Omental fat pad (tissue), 4 donors: ENCODE data around the gene SLC11A1. TPM values are rescaled to one million over a fixed set of nuclear protein-coding genes. Genes with fewer than 3 reads are reported as not detected.

Experiments
- ATAC-seq: fragments of 150-250 bp; one replicate; pipeline ENCODE4 v1.9.1; 2016; ENCODE audit warnings: mild to moderate bottlenecking, moderate library complexity; ENCODE audit not compliant: low FRiP score
- DNase-seq: peaks from one replicate; pipeline ENCODE4 v3.0.0-alpha.2; 2019; ENCODE audit warnings: low spot score
- total RNA-seq, 4 donors: library from RNA; depleted of rRNA; stranded (reverse); fragments of >200 nt; gene quantifications; one replicate each; pipeline ENCODE4 v1.1.0, GENCODE V29; 2016
- TF ChIP-seq, protein P1 (sequence below), 3 donors: fragments of 450-650 bp; IDR thresholded peaks; one replicate each; pipeline ENCODE4 v1.5.1; 2016 to 2017; ENCODE audit warnings: antibody characterized with exemption in 3 of 3, mild to moderate bottlenecking in 3 of 3, moderate library complexity in 2 of 3

The SLC11A1 gene
- total RNA-seq, 4 donors from 2014 or later, result 40.0 to 218 (median 127) TPM

DNA sequence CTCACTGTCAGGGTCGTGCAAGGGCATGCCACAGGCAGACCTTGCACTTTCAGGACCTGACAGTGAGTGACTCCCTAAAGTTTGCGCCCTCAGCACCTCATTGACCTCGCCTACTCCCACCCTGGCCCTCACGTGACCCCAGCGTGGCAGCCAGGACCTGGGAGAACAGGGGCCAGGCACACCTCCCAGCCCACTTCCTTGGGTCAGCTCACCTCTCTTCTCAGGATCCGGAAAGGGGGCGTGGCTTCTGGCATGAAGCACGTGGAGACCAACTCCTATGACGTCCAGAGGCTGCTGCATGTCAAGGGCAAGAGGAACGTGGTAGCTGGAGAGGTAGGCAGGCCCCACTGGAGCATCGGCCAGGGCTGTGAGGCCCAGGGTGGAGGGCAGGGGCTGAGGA is 45.7 kb downstream of the SLC11A1 start:
- ATAC-seq (no peak), DNase-seq (no peak)
- TF ChIP-seq, protein P1, sequence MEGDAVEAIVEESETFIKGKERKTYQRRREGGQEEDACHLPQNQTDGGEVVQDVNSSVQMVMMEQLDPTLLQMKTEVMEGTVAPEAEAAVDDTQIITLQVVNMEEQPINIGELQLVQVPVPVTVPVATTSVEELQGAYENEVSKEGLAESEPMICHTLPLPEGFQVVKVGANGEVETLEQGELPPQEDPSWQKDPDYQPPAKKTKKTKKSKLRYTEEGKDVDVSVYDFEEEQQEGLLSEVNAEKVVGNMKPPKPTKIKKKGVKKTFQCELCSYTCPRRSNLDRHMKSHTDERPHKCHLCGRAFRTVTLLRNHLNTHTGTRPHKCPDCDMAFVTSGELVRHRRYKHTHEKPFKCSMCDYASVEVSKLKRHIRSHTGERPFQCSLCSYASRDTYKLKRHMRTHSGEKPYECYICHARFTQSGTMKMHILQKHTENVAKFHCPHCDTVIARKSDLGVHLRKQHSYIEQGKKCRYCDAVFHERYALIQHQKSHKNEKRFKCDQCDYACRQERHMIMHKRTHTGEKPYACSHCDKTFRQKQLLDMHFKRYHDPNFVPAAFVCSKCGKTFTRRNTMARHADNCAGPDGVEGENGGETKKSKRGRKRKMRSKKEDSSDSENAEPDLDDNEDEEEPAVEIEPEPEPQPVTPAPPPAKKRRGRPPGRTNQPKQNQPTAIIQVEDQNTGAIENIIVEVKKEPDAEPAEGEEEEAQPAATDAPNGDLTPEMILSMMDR (IDR thresholded peaks at IDR 0.05), result no peak

GRCh38 chr2:218428846-218429558 is 46.9 kb downstream of the SLC11A1 start:
- no peak for ATAC-seq

DNA sequence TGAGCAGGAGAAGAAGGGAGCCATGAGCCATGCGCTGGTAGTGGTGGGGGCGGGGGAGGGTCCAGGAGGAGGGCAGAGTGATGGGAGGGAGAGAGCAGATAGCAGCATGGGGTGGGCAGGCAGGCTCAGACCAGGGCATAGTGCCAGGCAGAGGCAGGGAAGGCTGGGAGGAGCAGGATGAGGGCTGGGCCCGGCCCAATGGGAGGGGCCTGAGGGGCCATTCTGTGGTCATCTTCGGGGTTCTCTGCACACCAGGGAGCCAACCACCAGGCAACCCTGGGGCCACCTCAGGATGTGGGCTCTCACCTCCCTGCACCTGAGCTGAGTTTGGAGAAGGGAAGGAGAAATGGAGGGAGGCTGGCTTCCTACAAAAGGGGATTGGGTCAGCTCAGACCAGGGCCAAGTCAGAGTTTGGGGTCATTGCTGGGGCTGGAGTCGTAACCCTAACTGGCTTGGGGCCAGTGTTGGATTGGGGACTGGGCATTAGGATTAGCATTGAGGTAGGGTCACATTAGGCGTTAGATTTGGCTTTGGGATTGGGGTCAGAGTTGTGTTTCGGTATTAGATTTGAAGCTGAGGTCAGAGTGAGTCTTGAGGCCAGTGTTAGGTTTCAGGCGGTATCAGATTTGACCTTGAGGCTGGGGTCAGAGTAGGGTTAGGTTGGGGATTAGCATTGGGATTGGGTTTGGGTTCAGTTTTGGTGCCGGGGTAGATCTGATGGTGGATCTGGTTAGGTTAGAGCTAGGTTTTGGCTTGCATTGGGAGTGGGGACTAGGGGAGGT is 48.0 kb downstream of the SLC11A1 start:
- no peak for ATAC-seq
- DNase-seq, result no peak

More at GRCh38 chr2:218428846-218429558, 46.9 kb downstream of the SLC11A1 start:
- DNase-seq, result no peak
- TF ChIP-seq, protein P1 (IDR thresholded peaks at IDR 0.05), result no peak

GRCh38 chr2:218430721-218431120 is 48.6 kb downstream of the SLC11A1 start:
- no peak for DNase-seq

More for the DNA sequence above, 48.0 kb downstream of the SLC11A1 start:
- TF ChIP-seq, protein P1 (IDR thresholded peaks at IDR 0.05), result no peak

DNA sequence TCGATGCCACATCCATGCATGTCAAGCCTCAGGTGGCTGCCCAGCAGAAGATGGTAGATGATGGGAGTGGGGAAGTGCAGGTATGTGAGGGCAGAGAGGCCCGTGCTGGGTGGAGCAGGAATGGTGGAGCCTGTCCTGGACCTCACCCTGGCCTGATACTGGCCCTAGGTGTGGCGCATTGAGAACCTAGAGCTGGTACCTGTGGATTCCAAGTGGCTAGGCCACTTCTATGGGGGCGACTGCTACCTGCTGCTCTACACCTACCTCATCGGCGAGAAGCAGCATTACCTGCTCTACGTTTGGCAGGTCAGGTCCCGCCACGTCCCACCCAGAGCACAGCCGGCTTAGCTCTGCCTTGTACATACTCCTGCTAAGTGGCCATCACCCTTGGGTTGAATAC is 49.8 kb downstream of the SLC11A1 start:
- DNase-seq (no peak), ATAC-seq (no peak)
- TF ChIP-seq, protein P1 (IDR thresholded peaks at IDR 0.05), result no peak

More at GRCh38 chr2:218430721-218431120, 48.6 kb downstream of the SLC11A1 start:
- TF ChIP-seq, protein P1 (IDR thresholded peaks at IDR 0.05), result no peak
- no peak for ATAC-seq

- DNase-seq, result no peak
- TF ChIP-seq, protein P1 (IDR thresholded peaks at IDR 0.05), result no peak
- no peak for ATAC-seq
Measured at GRCh38 chr2:218432676-218433365, 50.7 kb downstream of the SLC11A1 start.
